ENCODE measurements around the gene FEV. TPM values are rescaled to one million over a fixed set of nuclear protein-coding genes. Genes with fewer than 3 reads are reported as not detected.
A peak's percentile ranks its signal among the peaks of the same experiment; 100 is the strongest.

FEV gene
- total RNA-seq, 1 experiment from 2014 or later = not detected

DNA sequence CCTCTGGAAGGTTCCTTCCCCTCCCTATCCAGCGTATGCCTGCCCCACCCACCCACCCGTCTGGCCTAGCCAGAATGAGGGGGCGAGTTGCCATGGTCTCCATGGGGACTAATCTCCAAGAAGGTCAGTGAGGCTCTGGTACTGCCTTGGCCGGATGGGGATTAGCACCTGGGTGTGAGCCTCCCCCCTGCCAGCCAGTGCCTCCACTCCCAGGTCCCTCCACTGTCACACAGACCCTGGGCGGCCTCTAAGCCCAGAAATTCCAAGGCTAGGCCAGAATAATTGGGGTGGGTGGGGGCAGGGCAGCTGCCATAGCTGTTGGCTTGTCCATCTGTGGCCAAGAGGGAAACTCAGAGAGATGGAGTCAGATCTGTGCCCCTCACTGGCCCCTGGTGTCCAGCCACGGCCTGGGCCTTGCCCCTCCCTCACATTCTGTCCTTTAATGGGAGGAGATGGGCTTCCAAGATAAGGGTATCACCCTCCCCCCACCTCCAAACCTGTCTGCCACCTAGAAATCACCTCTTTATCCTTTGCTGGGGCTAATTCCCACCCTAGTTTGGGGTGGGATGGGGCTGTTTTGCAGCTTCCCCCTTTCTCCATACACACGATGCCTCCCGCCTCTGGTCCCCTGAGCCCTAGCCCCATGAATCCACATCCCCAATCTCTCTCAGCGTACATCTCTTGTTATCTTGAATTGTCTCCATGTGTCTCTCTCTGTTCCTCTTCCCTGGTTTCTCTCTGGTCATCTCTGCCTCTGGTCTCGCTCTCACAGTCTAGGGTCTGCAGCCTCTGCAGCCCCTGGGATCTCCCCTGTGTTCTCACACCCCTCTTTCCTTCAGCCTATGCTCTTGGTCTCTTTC is 14.3 kb upstream of the FEV start:
- in situ Hi-C loops (cut with HindIII; ENCODE audit: low pct_unique_long_range_greater_than_20kb, low sequenced_read_pairs) = no loop called here
- no peak for DNase-seq (ENCODE audit: low read depth, low spot score)

DNA sequence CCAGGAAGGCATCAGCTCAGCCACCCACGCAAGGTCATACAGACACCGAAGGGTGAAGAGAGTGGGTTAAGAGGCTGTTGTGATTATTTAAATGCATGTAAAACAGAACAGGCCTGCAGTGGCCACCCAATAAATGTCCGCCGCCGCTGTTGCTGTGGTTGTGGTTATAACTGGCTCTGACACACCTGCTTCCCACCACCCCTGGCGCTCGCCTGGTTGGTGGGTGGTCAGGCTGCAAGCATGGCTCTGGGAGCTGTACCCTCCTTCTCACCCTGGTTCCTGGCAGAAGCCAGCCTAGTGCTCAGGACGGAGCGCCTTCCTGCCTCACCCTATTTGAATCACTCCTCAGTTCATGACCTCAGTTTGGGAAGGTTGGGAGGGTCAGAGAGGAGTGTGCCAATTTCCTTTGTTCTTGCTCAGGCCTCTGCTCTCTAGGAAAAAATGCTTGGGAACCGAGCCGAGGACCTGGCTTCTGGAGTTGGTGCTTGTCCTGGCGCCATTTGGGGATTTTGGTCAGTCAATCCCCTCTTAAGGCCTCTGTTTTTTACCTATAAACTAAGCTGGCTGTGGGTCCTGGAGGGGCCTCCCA is 13.5 kb upstream of the FEV start:
- in situ Hi-C loops (cut with HindIII; ENCODE audit: low pct_unique_long_range_greater_than_20kb, low sequenced_read_pairs) = no loop called here

DNA sequence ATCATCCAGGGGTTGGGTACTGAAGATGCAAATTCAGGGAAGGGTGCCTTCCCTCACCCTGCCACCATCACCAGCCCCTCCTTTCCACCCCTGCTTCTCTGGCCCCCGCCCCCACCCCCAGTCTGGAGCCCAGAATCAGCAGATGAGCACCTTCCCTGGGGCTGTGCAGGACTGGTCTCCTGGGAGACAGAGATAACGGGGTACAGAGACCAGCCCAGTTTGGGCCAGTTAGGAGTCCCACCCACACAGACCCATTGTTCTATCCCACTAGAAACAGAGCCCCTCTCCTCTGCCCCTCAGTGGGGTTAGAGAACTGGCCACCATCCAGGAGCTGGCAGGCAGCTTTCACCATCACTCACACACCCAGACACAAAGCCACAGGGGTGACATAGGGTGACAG is 12.7 kb upstream of the FEV start:
- no peak for DNase-seq (ENCODE audit: low read depth, low spot score)
- in situ Hi-C loops (cut with HindIII; ENCODE audit: low pct_unique_long_range_greater_than_20kb, low sequenced_read_pairs) = no loop called here

More for the DNA sequence above, 13.5 kb upstream of the FEV start:
- no peak for DNase-seq (ENCODE audit: low read depth, low spot score)

DNA sequence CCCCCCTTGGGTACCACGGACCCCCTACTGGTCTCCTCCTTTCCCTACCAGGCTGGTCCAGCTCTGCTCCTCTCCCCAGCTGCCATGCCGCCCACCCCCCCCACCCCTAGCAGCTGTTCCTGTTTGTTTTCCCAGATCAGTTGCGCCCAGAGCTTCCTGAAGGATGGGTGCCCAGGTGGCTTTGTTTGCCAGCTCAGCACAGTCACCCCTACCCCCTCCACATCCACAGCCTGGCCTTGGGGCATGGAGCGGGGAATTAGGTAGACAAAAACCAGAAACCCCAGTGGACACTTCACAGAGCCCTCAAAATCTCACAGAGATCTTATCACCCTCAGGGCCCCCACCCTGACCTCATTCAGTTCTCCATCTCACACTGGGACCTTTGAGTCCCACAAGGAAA is 12.0 kb upstream of the FEV start:
- in situ Hi-C loops (cut with HindIII; ENCODE audit: low pct_unique_long_range_greater_than_20kb, low sequenced_read_pairs) = no loop called here
- no peak for DNase-seq (ENCODE audit: low read depth, low spot score)

DNA sequence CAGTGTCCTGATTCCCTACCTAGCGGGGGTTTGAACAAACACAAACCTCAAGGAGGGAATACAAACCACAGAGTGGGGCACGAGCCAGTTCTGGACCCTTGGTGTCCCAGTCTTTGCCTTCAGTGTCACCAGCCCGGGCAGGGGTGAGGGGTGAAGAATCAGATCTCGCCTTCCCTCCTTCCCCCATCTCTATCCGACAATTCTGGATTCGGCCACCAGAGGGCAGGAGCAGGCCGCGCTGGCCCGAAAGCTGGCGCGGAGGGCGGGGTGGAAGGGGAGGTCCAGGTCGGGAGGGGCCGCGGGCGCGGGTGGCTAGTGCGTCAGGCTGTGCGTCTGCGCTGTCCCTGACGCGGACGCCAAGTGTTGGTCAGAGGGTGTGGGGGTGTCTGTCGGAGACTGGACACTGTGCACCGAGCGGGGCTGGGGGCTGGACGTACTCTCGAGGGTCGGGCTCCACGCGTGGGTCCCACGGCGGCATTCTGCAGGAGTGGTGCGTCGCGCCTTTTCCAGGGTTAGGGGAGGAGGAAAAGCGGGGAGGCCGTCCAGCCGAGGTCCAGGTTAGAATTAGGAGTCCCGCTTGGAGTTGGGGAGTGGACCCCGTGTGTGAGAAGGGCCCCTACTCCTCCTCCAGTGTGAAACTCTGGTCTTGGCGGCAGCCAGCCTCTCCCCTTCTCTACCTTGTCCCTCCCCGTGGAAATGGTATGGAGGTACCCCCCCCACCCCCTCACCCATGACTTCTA is 11.2 kb upstream of the FEV start:
- peak; percentile 87 for DNase-seq (ENCODE audit: low read depth, low spot score)
- in situ Hi-C loops (cut with HindIII; ENCODE audit: low pct_unique_long_range_greater_than_20kb, low sequenced_read_pairs) = no loop called here

DNA sequence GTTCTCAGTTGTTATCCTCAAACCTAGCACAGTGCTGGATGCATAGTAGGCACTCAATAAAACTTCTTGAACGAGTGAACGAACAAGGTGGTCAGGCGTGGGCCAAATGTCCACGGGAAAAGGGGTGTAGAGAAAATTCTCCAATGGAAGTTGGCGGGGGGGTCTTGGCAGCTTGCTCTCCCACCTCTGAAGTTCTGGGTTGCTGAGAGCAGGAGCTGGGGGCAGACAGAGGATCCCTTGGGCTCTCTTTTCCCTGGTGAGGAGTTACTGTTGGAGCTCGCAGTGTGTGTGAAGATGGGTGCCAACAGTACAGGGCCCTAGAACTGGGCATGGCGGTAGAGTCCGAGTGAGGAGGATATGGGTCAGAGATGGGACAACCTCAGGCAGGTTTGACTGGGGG is 10.6 kb upstream of the FEV start:
- DNase-seq (ENCODE audit: low read depth, low spot score) = no peak

DNA sequence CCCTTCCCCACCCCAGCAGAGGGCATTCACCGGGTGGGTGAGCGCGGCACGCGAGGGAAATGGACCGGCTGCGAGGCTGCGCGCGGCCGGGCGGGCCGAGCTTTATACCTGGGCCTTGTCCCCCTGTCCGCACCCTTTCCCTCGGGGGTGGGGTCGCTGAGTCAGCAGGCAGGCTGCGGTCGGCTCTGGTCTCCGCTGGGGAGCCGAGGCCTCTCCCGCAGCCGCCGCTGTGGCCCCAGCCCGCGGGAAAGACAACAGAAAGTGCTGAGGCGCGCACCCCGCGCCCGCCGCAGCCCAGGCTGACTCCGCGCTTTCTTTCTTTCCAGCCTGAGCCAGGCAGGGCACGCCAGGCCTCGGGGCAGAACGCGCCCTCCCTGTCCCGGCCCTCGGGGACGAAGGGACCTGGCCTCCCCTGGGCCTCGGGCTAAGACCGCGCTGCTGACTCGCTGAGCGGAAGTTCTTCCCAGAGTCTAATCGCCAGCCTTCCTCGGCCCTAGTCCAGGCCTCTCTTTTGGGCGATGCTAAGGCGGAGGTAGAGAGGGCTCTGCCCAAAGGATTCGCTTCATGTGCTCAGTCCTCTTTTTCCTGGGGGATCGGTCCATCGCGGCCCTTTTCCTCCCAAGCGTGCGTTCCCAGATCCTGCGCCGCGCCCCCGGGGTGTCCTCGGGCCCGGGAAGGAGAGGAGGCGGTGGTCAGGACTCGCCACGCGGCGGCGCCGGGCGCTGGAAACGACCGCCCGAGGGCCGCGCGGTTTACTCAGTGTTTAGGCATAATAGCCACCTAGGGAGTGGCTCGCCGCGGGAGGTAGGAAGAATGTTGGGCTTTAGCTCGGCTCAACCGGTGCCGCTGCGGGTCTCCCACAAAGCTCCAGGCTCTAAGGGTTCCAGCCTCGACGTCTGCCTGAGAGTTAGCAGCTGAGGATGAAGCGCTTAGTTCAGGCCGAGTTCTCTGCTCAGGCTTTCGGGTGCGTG is 8.6 kb upstream of the FEV start, which contains the start of gene CRYBA2:
Gene CRYBA2, minus strand, starts transcription at position 78 of the 971 bp plus-strand sequence. CDS start 246 bp downstream, outside the sequence.
- no peak for DNase-seq (ENCODE audit: low read depth, low spot score)
- in situ Hi-C loops (cut with HindIII; ENCODE audit: low pct_unique_long_range_greater_than_20kb, low sequenced_read_pairs) = no loop called here

More for the DNA sequence above, 10.6 kb upstream of the FEV start:
- in situ Hi-C loops (cut with HindIII; ENCODE audit: low pct_unique_long_range_greater_than_20kb, low sequenced_read_pairs) = no loop called here

DNA sequence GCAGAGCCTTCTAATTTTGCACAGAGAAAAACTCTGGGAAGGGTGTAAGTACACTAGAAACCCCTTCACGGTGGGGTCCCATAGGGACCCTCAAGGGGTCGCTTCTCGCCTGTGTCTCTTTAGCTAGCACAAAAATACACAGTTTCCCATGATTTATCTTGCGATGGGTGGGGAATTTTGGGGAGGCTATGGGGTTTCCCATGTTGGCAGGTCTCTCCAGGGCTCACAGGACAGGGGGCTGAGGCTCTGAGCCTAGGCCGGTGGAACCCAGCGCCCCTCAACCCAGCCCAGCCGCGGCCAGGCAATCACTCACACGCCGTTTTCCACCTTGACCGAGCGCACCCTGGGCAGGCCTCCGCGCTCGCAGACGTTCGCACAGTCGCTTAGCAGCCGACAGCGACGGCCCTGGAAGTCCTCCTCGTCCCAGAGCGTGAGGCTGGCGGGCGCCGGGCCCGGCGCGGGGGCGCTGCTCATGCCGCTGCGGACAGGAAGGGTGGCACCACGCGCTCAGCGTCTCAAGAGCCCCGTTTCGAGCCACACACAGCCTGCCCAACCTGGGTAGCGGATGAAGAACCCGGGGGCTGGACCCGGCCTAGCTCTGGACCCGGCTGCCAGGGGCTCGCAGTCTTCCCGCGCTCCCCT is 7.8 kb upstream of the FEV start:
- no peak for DNase-seq (ENCODE audit: low read depth, low spot score)
- in situ Hi-C loops (cut with HindIII; ENCODE audit: low pct_unique_long_range_greater_than_20kb, low sequenced_read_pairs) = no loop called here

DNA sequence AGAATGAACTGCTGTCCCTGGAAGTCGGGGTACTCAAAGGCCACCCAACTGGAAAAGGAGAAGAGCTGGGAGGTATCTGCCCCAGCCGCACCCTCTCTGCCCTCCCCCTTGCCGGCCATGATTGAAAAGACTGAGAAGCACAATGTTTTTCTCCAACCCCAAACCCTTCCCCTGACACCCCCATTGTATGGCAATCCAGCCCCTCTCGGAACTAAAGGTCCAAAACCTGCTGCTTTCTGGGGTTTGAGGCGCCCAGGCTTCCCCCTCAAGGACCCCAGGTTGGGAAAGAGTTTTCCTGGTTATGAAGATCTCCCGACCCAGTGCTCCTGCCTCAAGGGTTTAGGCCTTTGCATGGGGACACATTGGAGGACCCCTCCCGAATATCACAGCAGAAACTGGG is 7.2 kb upstream of the FEV start:
- in situ Hi-C loops (cut with HindIII; ENCODE audit: low pct_unique_long_range_greater_than_20kb, low sequenced_read_pairs) = no loop called here
- DNase-seq (ENCODE audit: low read depth, low spot score) = no peak

DNA sequence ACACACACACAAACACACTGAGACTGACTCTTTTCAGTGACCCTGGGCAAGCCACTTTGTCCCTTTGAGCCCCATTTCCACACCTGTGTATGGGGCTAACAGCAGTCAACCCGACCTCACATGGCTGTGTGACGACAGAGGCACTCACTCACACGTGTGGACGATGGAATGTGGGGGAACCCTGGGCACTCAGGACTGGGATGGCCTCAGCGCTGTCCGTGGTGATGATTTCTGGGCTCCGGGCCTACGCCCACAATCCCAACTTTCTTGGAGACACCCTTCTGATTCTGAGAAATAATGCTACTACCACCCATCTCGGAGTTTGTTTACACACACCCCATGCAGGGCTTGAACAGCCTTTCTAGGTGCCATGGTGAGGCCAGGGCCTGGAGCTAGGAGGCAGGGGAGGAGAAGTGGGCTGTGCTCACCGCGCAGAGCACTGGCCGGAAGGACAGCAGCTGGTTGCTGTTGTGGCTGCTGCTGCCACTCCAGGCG is 6.7 kb upstream of the FEV start:
- in situ Hi-C loops (cut with HindIII; ENCODE audit: low pct_unique_long_range_greater_than_20kb, low sequenced_read_pairs) = no loop called here
- DNase-seq (ENCODE audit: low read depth, low spot score) = no peak

DNA sequence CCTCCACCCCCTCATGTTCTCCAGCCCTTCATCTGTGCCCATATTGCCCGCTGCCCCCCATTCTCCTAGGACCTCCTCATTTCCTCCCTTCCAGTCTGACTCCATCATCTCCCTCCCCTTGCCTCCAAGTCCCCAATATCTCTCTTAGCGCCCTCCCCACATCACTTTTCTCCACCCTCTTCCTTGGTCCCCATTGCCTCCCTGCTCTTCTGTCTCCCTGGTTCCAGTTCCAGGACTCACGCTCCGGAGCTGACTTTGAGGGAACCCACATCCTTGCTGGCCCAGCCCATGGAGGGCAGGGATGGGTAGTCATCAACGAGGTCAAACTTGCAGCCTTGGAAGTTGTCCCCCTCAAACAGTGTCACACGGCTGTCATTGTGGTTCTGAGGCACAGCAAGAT is 5.6 kb upstream of the FEV start:
- in situ Hi-C loops (cut with HindIII; ENCODE audit: low pct_unique_long_range_greater_than_20kb, low sequenced_read_pairs) = no loop called here
- DNase-seq (ENCODE audit: low read depth, low spot score) = no peak

DNA sequence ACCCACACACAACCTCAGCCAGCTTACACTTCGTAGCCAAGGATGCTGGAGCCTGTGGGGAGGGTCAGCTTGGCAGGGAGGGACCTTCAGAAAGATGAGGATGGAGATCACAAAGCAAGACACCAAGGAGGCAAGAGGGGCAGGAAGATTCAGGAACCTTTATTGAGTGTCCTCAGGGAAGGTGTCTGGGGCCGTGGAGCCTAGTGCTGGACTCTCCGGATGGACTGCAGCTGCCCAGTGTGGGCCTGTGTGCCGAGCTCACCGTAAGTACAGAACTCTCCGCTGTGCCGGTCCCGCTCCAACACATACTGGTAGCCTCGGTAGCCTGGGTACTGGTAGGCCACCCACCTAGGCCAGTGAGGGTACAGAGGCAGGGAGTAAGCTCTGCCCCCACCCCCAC is 5.1 kb upstream of the FEV start:
- no peak for DNase-seq (ENCODE audit: low read depth, low spot score)
- in situ Hi-C loops (cut with HindIII; ENCODE audit: low pct_unique_long_range_greater_than_20kb, low sequenced_read_pairs) = no loop called here

DNA sequence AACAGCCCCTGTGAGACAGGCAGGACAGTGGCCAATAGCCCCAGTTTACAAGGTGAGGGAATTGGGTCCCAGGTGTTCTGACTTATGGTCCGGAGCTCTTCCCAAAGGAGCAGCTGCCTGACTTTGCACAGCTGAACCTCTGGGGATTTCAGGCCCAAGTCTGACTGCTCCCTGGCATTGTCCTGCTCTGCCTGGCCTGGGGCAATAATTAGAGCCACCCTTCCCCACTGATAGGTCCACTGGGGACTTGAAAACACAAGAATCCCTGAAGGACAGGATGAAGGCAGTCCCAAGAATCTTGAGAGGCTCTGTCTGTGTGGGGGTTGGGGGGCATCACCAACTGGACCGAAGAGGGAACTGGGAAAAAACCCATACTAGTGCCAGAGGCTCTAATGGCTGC is 3.7 kb upstream of the FEV start:
- no peak for DNase-seq (ENCODE audit: low read depth, low spot score)
- in situ Hi-C loops (cut with HindIII; ENCODE audit: low pct_unique_long_range_greater_than_20kb, low sequenced_read_pairs) = no loop called here

DNA sequence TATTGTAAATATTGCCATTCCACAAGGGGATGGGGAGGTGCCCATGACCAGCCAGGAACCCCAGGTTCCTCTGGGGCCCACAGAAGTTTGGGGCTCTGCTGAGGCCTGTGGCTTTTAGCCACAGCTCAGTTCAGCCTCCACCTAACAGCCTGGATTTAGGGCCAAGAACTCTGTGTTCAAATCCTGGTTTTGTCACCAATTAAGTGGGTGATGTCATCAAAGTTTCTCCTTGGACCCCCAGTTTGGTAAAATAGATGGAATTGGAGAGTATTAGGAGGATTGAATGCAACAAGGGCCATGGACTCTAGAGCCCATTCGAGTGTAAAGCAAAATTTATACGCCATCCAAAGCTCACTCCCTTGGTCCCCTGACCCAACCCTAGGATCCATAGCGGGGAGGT is 3.2 kb upstream of the FEV start:
- in situ Hi-C loops (cut with HindIII; ENCODE audit: low pct_unique_long_range_greater_than_20kb, low sequenced_read_pairs) = no loop called here
- DNase-seq (ENCODE audit: low read depth, low spot score) = no peak

DNA sequence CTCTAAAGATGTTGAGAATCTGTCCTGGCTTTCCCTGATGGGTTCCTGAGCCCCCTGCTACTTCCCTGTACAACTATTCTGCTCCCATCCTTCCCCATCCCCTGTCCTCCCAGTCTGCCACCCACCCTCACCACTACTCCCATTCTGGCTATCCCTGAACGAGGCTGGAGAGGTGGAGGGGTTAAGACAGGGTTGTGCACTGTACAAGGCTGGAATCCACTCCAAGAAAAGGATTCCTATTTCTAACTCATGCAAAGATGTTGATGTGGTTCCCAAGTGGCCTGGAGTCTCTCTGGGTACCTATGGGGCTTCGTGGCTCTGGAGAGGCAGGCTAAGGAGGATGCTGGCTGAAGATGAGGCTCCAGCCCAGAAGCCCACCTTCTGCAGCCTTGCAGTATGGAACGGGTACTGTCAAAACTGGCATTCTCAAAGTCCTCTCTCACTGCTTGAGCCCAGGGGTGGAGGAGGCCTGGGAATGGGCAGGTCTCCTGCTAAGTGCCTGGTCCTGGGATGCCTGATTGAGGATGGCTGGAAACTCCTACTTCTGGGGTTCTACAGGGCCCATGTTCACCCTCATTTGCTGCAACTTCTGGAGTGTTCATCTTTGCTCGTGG is 1.3 kb upstream of the FEV start:
- in situ Hi-C loops (cut with HindIII; ENCODE audit: low pct_unique_long_range_greater_than_20kb, low sequenced_read_pairs) = no loop called here
- DNase-seq (ENCODE audit: low read depth, low spot score) = no peak

DNA sequence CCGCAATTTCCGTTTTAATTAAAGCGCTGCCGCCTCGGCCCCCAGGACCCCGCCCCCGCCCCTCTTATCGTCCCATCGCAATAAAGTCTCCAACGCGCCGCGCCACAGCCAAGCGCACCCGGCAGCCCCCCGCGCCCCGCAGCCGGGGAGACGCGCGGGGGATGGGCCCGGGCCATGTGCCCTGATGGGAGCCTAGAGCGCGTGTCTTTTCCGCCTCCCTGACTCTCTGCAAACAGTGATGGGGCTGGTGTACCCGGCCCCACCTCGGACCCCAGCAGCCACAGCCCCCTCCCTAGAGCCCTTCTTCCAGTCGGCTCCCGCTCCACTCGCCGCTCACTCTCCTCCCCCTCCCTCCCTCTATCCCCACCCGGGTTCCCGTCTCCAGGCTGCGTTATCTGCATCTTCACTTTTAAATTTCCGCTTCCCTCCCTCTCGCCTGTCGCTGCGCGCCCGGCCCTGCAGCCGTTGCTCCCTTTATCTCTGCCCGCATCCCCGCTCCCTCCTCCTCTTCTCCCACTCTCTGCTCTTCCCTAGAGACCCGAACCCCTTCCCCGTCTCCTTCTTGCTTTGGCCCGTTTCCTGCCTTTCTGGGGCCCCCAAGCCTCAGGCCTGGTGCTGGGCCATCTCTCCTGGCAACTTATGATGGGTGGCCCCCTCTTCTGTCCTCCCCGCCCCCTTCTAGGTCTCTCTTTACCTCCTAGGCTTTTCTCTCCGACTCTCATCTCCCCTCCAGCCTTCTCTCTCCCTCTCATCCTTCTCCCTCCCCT is 524 bp upstream of the FEV start:
- in situ Hi-C loops (cut with HindIII; ENCODE audit: low pct_unique_long_range_greater_than_20kb, low sequenced_read_pairs) = no loop called here
- DNase-seq (ENCODE audit: low read depth, low spot score) = no peak

Measured in SK-MEL-5 (cell line).